Right lobe of liver (tissue), 4 donors: ENCODE results near the gene SPNS3.

ENCODE experiments used
- POLR2A ChIP-seq: fragments of 450-650 bp; IDR thresholded peaks from one replicate; pipeline ENCODE4 v1.6.1; 2017; ENCODE audit warnings: antibody characterized with exemption, mild to moderate bottlenecking
- TF ChIP-seq, protein P1 (sequence below), 4 donors: fragments of 200-600 bp in 3 of 4; fragments of 450-650 bp in 1 of 4; IDR thresholded peaks; one replicate each; pipeline versions ENCODE4 v1.5.1 to v1.8.0; 2016 to 2022; ENCODE audit warnings: antibody characterized with exemption in 4 of 4, mild to moderate bottlenecking in 2 of 4
- donor health status: DM: no; HTN: no; CAD: no.
- donor health status: DM: no; HTN: no; CAD: no.
- donor health status: DM: no; HTN: yes; CAD: no.

DNA sequence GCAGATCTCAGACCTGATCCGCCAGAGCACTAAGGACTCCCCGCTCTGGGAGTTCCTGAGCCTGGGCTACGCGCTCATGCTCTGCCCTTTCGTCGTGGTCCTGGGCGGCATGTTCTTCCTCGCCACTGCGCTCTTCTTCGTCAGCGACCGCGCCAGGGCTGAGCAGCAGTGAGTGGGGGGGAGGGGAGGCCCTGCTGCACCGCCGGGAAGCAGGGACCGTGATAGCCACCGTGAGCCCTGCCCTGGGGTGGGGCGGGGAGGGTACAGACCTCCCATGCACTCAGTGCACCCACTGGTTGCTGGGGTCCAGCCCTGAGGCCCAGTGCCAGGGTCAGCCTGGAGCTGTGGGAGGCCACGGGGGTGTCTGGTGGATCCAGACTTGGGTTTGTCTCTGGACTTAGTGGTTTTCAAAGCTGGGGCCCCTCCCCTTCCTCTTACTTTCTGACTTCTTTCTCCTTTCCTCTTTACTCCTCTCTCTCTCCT is 102.6 kb downstream of the SPNS3 start:
- TF ChIP-seq POLR2A: no peak
- TF ChIP-seq, protein P1, sequence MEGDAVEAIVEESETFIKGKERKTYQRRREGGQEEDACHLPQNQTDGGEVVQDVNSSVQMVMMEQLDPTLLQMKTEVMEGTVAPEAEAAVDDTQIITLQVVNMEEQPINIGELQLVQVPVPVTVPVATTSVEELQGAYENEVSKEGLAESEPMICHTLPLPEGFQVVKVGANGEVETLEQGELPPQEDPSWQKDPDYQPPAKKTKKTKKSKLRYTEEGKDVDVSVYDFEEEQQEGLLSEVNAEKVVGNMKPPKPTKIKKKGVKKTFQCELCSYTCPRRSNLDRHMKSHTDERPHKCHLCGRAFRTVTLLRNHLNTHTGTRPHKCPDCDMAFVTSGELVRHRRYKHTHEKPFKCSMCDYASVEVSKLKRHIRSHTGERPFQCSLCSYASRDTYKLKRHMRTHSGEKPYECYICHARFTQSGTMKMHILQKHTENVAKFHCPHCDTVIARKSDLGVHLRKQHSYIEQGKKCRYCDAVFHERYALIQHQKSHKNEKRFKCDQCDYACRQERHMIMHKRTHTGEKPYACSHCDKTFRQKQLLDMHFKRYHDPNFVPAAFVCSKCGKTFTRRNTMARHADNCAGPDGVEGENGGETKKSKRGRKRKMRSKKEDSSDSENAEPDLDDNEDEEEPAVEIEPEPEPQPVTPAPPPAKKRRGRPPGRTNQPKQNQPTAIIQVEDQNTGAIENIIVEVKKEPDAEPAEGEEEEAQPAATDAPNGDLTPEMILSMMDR (IDR thresholded peaks at IDR 0.05): no peak
